Stimulated activated CD4-positive, alpha-beta T cell treated with anti-CD3 and anti-CD28 coated beads, Interleukin-1b, Interleukin-23, amount 100 ng/mL, for 1 hour (primary cell): Measurements from ENCODE around the gene KCNG2.

Experiments used
- DNase-seq, 2 donors: peaks; one replicate each; pipeline ENCODE4 v3.0.0-alpha.2; 2020; ENCODE audit warnings: low read depth in 2 of 2

The KCNG2 gene

GRCh38 chr18:79884963-79885728 lies 87.4 kb downstream of the KCNG2 start:
- no peak for DNase-seq

GRCh38 chr18:79887181-79888000 lies 89.7 kb downstream of the KCNG2 start:
- no peak for DNase-seq

GRCh38 chr18:79888016-79888415 lies 90.3 kb downstream of the KCNG2 start:
- no peak for DNase-seq

GRCh38 chr18:79889569-79889968 lies 91.8 kb downstream of the KCNG2 start:
- DNase-seq, result no peak

GRCh38 chr18:79890674-79891073 lies 92.9 kb downstream of the KCNG2 start:
- DNase-seq, result no peak

GRCh38 chr18:79896738-79897137 lies 99.0 kb downstream of the KCNG2 start:
- no peak for DNase-seq

GRCh38 chr18:79897940-79898625 lies 100.3 kb downstream of the KCNG2 start:
- no peak for DNase-seq

- DNase-seq, result no peak
Measured at GRCh38 chr18:79898952-79899608, 101.3 kb downstream of the KCNG2 start.

- DNase-seq, result no peak
Measured at GRCh38 chr18:79899609-79900445, 102.1 kb downstream of the KCNG2 start.

GRCh38 chr18:79900610-79901570 lies 103.2 kb downstream of the KCNG2 start:
- no peak for DNase-seq

GRCh38 chr18:79901665-79902064 lies 103.9 kb downstream of the KCNG2 start:
- DNase-seq, result no peak

- no peak for DNase-seq
Measured at GRCh38 chr18:79902075-79902474, 104.3 kb downstream of the KCNG2 start.

- no peak for DNase-seq
Measured at GRCh38 chr18:79902640-79903039, 104.9 kb downstream of the KCNG2 start.

- DNase-seq, result no peak
Measured at GRCh38 chr18:79903071-79903635, 105.4 kb downstream of the KCNG2 start.

GRCh38 chr18:79903787-79904356 lies 106.1 kb downstream of the KCNG2 start:
- DNase-seq, result no peak

- DNase-seq, result no peak
Measured at GRCh38 chr18:79904357-79905147, 106.8 kb downstream of the KCNG2 start.

GRCh38 chr18:79905389-79905911 lies 107.7 kb downstream of the KCNG2 start:
- no peak for DNase-seq

- no peak for DNase-seq
Measured at GRCh38 chr18:79905993-79906392, 108.3 kb downstream of the KCNG2 start.
